GOT3 (cell line): ENCODE data around the gene DHX36.

ENCODE experiments used
- DNase-seq: peaks from one replicate; lab custom pipeline; 2025; ENCODE audit warnings: mixed read lengths; lab: John Stamatoyannopoulos, UW

The DHX36 gene

DNA sequence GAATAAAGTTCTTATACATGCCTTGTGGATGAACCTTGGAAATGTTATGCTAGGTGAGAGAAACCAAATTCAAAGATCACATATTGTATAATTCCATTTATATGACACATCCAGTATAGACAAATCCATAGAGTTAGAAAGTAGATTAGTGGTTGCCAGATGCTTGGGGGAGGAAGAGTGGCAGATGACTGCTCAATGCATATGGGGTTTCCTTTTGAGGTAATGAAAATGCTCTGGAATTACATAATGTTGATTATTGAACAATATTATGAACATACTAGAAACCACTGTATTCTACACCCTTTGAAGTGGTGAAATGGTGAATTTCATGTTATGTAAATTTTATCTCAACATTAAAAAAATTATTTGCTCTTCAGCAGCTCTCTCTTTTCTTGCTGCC lies 100.8 kb downstream of the DHX36 start:
- no peak for DNase-seq
